HCT116 (cell line): ENCODE results near the gene TLX3. TPM values are rescaled to one million over a fixed set of nuclear protein-coding genes. Genes with fewer than 3 reads are reported as not detected.

Experiments
- ATAC-seq: fragments of 200-7000 bp; cut with Tn5 transposase; 2 replicates; pipeline ENCODE4 v1.9.1; 2020; ENCODE audit warnings: mild to moderate bottlenecking, moderate library complexity
- BruUV-seq: library from RNA; stranded (reverse); fragments of 400-500 nt; replicated peaks from 2 replicates; lab custom pipeline; 2021; lab: Mats Ljungman, UMichigan
- CTCF ChIA-PET: fragments of 300-600 bp; sonication (Branson Sonifier 250); formaldehyde crosslinking; loops from one replicate; lab custom pipeline; 2021; ENCODE audit warnings: antibody characterized with exemption; lab: Charles Lee
- POLR2A ChIA-PET: fragments of 300-600, 350-600 bp; sonication (Branson Sonifier 250); formaldehyde crosslinking; loops from one replicate; lab custom pipeline; 2021; ENCODE audit warnings: antibody characterized with exemption; lab: Charles Lee
- RAD21 ChIA-PET, 2 experiments: fragments of 300-600 bp; sonication (Branson Sonifier 250); formaldehyde crosslinking; loops; one replicate each; lab custom pipeline; 2023; ENCODE audit warnings: low total read pairs in 2 of 2; ENCODE audit not compliant: uncharacterized antibody in 2 of 2, unreplicated experiment in 2 of 2, low non-redundant PET in 1 of 2; lab: Charles Lee
- DNase-seq: peaks from one replicate; pipeline ENCODE4 v3.0.0-alpha.2; 2010; ENCODE audit warnings: low read depth, low spot score
- H2AFZ ChIP-seq: fragments of 200-600 bp; shearing (Covaris generic), sonication (generic); 2 replicates; pipeline ENCODE4 v1.6.1; 2017; ENCODE audit warnings: low read depth, mixed run types, mixed read lengths, antibody characterized with exemption, low read length; ENCODE audit not compliant: poor library complexity, severe bottlenecking
- H3K27ac ChIP-seq: 2 replicates; pipeline ENCODE4 v1.5.1; 2012; ENCODE audit warnings: low read depth, low read length
- H3K27me3 ChIP-seq: fragments of 200-600 bp; sonication (generic); 2 replicates; pipeline ENCODE4 v1.6.1; 2016; ENCODE audit warnings: mixed run types, low read length, mixed read lengths; ENCODE audit not compliant: insufficient read depth
- H3K36me3 ChIP-seq, 2 experiments: fragments of 200-500 bp in 1 of 2; fragments of 200-600 bp in 1 of 2; sonication (Bioruptor generic) in 1 of 2; sonication (generic) in 1 of 2; 2 replicates each; pipeline versions ENCODE4 v1.5.1 to v1.6.1; 2014 to 2016; ENCODE audit warnings: low read length in 2 of 2, inconsistent platforms in 1 of 2, mixed read lengths in 1 of 2, mixed run types in 1 of 2; ENCODE audit not compliant: insufficient read depth in 2 of 2, control insufficient read depth in 1 of 2
- H3K4me1 ChIP-seq, 2 experiments: fragments of 200-600 bp in 1 of 2; sonication (generic) in 1 of 2; 2 replicates each; pipeline versions ENCODE4 v1.5.1 to v1.6.1; 2012 to 2017; ENCODE audit warnings: low read length in 2 of 2, inconsistent platforms in 1 of 2, mild to moderate bottlenecking in 1 of 2, mixed read lengths in 1 of 2, mixed run types in 1 of 2, moderate library complexity in 1 of 2; ENCODE audit not compliant: insufficient read depth in 2 of 2, control insufficient read depth in 1 of 2
- H3K4me2 ChIP-seq: fragments of 200-600 bp; sonication (generic); 2 replicates; pipeline ENCODE4 v1.6.1; 2017; ENCODE audit warnings: mixed run types, low read length, mixed read lengths
- H3K4me3 ChIP-seq, 2 experiments: fragments of 200-600 bp in 1 of 2; sonication (generic) in 1 of 2; replicated peaks in 1 of 2; 2 replicates each; pipeline ENCODE4 v1.5.1; 2011 to 2016; ENCODE audit warnings: low read length in 2 of 2, control low read depth in 1 of 2, low read depth in 1 of 2, mild to moderate bottlenecking in 1 of 2, mixed read lengths in 1 of 2, mixed run types in 1 of 2
- H3K79me2 ChIP-seq: fragments of 200-600 bp; sonication (generic); 2 replicates; pipeline ENCODE4 v1.6.1; 2017; ENCODE audit warnings: mild to moderate bottlenecking, mixed run types, low read length, moderate library complexity, mixed read lengths; ENCODE audit not compliant: insufficient read depth
- H3K9ac ChIP-seq: fragments of 200-600 bp; sonication (generic); 2 replicates; pipeline ENCODE4 v1.6.1; 2016; ENCODE audit warnings: low read length, mixed read lengths
- H3K9me2 ChIP-seq: fragments of 200-600 bp; sonication (generic), shearing (Covaris generic); 2 replicates; pipeline ENCODE4 v1.6.1; 2017; ENCODE audit warnings: mixed run types, mild to moderate bottlenecking, moderate library complexity; ENCODE audit not compliant: insufficient read depth
- H3K9me3 ChIP-seq, 2 experiments: fragments of 200-500 bp in 1 of 2; fragments of 200-600 bp in 1 of 2; sonication (Bioruptor generic) in 1 of 2; sonication (generic) in 1 of 2; 2 replicates each; pipeline ENCODE4 v1.6.1; 2014 to 2017; ENCODE audit warnings: low read length in 2 of 2, mixed read lengths in 2 of 2, inconsistent platforms in 1 of 2, low read depth in 1 of 2, mild to moderate bottlenecking in 1 of 2, mixed run types in 1 of 2, moderate library complexity in 1 of 2; ENCODE audit not compliant: control insufficient read depth in 1 of 2, insufficient read depth in 1 of 2
- H4K20me1 ChIP-seq: fragments of 200-600 bp; sonication (generic), shearing (Covaris generic); 2 replicates; pipeline ENCODE4 v1.6.1; 2017; ENCODE audit warnings: mixed run types, mild to moderate bottlenecking, moderate library complexity; ENCODE audit not compliant: insufficient read depth
- CBX3 ChIP-seq: IDR thresholded peaks from 2 replicates; pipeline ENCODE4 v1.6.1; 2012; ENCODE audit warnings: low read depth
- ELF1 ChIP-seq: IDR thresholded peaks from 2 replicates; pipeline ENCODE4 v1.6.1; 2012; ENCODE audit warnings: low read depth, borderline replicate concordance
- JUND ChIP-seq: IDR thresholded peaks from 2 replicates; pipeline ENCODE4 v1.6.1; 2012
- POLR2AphosphoS5 ChIP-seq: IDR thresholded peaks from 2 replicates; pipeline ENCODE4 v1.6.1; 2011; ENCODE audit warnings: mild to moderate bottlenecking, low read depth, low read length, moderate library complexity
- RAD21 ChIP-seq: IDR thresholded peaks from 2 replicates; pipeline ENCODE4 v1.6.1; 2012; ENCODE audit warnings: low read depth, mild to moderate bottlenecking
- SIN3A ChIP-seq: IDR thresholded peaks from 2 replicates; pipeline ENCODE4 v1.6.1; 2012; ENCODE audit warnings: low read depth
- SRF ChIP-seq: IDR thresholded peaks from 2 replicates; pipeline ENCODE4 v1.6.1; 2012; ENCODE audit warnings: low read depth
- ZFX ChIP-seq: fragments of 450-650 bp; IDR thresholded peaks from 2 replicates; pipeline ENCODE4 v1.6.1; 2017
- intact Hi-C: fragments of 100-400 bp; cut with micrococcal nuclease; formaldehyde crosslinking; loops from 2 replicates; pipeline ENCODE4 v1.10.0; 2022
- total RNA-seq: library from RNA; stranded (reverse); gene quantifications from one replicate; pipeline ENCODE4 v1.2.1, GENCODE V29; 2021; ENCODE audit not compliant: unreplicated experiment
- TF ChIP-seq, protein P1 (sequence below), 3 experiments: fragments of 200-600 bp in 1 of 3; sonication (generic) in 1 of 3; IDR thresholded peaks in 2 of 3; conservative IDR thresholded peaks in 1 of 3; 2 replicates each; pipeline ENCODE4 v1.5.1; 2012 to 2017; ENCODE audit warnings: low read depth in 2 of 3, low read length in 2 of 3, antibody characterized with exemption in 1 of 3, borderline replicate concordance in 1 of 3, control low read depth in 1 of 3, mild to moderate bottlenecking in 1 of 3, mixed read lengths in 1 of 3, mixed run types in 1 of 3, moderate library complexity in 1 of 3; ENCODE audit not compliant: insufficient read depth in 1 of 3
- TF ChIP-seq, protein P2 (sequence below): IDR thresholded peaks from 2 replicates; pipeline ENCODE4 v1.6.1; 2012; ENCODE audit warnings: low read depth

Gene TLX3
- total RNA-seq, 1 experiment from 2014 or later: 4.6 TPM

DNA sequence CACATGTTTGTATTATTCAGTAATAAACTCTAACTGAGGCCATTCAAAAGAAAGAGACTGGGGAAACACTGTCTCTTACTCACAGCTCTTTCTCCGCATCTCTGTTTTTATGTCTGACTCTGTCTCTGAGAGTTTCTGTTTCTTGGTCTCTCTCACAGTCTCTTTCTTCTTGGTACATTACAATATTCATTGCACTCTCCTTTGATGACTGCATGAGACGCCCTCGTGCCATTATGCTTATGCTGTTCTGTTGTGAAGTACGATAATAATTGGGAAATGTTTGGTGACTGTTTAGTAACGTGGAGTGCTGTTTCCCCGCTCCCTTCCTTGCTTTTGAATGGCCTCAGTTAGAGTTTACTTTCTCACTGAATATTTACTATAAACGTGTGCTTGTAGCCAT is 25.3 kb upstream of the TLX3 start:
- CTCF ChIA-PET: no interaction called here

More for the DNA sequence above, 25.3 kb upstream of the TLX3 start:
- no peaks in the 10 kb centered on the region for H3K9me2 ChIP-seq
- no peak overlapping the region for H3K9ac ChIP-seq
- BruUV-seq: no TSS peak
- H4K20me1 ChIP-seq: no peaks in the 10 kb centered on the region
- TF ChIP-seq ZFX: no peak
- no peak for TF ChIP-seq JUND
- no peak for TF ChIP-seq SRF
- TF ChIP-seq, protein P1, sequence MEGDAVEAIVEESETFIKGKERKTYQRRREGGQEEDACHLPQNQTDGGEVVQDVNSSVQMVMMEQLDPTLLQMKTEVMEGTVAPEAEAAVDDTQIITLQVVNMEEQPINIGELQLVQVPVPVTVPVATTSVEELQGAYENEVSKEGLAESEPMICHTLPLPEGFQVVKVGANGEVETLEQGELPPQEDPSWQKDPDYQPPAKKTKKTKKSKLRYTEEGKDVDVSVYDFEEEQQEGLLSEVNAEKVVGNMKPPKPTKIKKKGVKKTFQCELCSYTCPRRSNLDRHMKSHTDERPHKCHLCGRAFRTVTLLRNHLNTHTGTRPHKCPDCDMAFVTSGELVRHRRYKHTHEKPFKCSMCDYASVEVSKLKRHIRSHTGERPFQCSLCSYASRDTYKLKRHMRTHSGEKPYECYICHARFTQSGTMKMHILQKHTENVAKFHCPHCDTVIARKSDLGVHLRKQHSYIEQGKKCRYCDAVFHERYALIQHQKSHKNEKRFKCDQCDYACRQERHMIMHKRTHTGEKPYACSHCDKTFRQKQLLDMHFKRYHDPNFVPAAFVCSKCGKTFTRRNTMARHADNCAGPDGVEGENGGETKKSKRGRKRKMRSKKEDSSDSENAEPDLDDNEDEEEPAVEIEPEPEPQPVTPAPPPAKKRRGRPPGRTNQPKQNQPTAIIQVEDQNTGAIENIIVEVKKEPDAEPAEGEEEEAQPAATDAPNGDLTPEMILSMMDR (IDR thresholded peaks at IDR 0.05 in 2 of 3, conservative IDR thresholded peaks at IDR 0.05 in 1 of 3; ENCODE audit: borderline replicate concordance in 1 of 3, insufficient read depth in 1 of 3, low read depth in 2 of 3, low read length in 2 of 3): no peak
- no peak for TF ChIP-seq POLR2AphosphoS5
- no peak for TF ChIP-seq SIN3A
- TF ChIP-seq ELF1: no peak
- TF ChIP-seq, protein P2, sequence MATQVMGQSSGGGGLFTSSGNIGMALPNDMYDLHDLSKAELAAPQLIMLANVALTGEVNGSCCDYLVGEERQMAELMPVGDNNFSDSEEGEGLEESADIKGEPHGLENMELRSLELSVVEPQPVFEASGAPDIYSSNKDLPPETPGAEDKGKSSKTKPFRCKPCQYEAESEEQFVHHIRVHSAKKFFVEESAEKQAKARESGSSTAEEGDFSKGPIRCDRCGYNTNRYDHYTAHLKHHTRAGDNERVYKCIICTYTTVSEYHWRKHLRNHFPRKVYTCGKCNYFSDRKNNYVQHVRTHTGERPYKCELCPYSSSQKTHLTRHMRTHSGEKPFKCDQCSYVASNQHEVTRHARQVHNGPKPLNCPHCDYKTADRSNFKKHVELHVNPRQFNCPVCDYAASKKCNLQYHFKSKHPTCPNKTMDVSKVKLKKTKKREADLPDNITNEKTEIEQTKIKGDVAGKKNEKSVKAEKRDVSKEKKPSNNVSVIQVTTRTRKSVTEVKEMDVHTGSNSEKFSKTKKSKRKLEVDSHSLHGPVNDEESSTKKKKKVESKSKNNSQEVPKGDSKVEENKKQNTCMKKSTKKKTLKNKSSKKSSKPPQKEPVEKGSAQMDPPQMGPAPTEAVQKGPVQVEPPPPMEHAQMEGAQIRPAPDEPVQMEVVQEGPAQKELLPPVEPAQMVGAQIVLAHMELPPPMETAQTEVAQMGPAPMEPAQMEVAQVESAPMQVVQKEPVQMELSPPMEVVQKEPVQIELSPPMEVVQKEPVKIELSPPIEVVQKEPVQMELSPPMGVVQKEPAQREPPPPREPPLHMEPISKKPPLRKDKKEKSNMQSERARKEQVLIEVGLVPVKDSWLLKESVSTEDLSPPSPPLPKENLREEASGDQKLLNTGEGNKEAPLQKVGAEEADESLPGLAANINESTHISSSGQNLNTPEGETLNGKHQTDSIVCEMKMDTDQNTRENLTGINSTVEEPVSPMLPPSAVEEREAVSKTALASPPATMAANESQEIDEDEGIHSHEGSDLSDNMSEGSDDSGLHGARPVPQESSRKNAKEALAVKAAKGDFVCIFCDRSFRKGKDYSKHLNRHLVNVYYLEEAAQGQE: no peak
- no peak for TF ChIP-seq CBX3
- TF ChIP-seq RAD21: no peak
- no peak overlapping the region for H3K27ac ChIP-seq
- no peak overlapping the region for H3K4me2 ChIP-seq
- H3K79me2 ChIP-seq: no peaks in the 10 kb centered on the region
- POLR2A ChIA-PET: no interaction called here
- intact Hi-C loops: no loop called here
- DNase-seq (no peak), ATAC-seq (no peak)
- no peaks in the 10 kb centered on the region for H3K27me3 ChIP-seq
- H3K4me1 ChIP-seq: peaks cover 0 to 10% of the 10 kb centered on the region in 2 experiments; a peak in 2 of 4 replicates
- no peaks in the 10 kb centered on the region for H3K36me3 ChIP-seq
- H2AFZ ChIP-seq: no peak overlapping the region
- RAD21 ChIA-PET: no interaction called here
- no peaks in the 10 kb centered on the region for H3K9me3 ChIP-seq
- H3K4me3 ChIP-seq: no peak overlapping the region
